LNCAP (cell line): Measurements from ENCODE around the gene SDK1.

Source experiments
- CTCF ChIP-seq: fragments of 450-650 bp; IDR thresholded peaks from 2 replicates; pipeline ENCODE4 v1.5.1; 2017; ENCODE audit warnings: mild to moderate bottlenecking

The SDK1 gene

GRCh38 chr7:4208586-4208985, 907.5 kb downstream of the SDK1 start:
- no peak for TF ChIP-seq CTCF

GRCh38 chr7:4209126-4209525, 908.1 kb downstream of the SDK1 start:
- no peak for TF ChIP-seq CTCF

- TF ChIP-seq CTCF = no peak
Observed at GRCh38 chr7:4209966-4210365, 908.9 kb downstream of the SDK1 start.

- TF ChIP-seq CTCF = no peak
Observed at GRCh38 chr7:4210821-4211220, 909.8 kb downstream of the SDK1 start.

- no peak for TF ChIP-seq CTCF
Observed at GRCh38 chr7:4211261-4211660, 910.2 kb downstream of the SDK1 start.

GRCh38 chr7:4212376-4212775, 911.3 kb downstream of the SDK1 start:
- TF ChIP-seq CTCF = no peak

- no peak for TF ChIP-seq CTCF
Observed at GRCh38 chr7:4214291-4215155, 913.5 kb downstream of the SDK1 start.
